ENCODE data around the gene ELMOD1. TPM values are rescaled to one million over a fixed set of nuclear protein-coding genes. Genes with fewer than 3 reads are reported as not detected.

The ELMOD1 gene
- total and polyA plus RNA-seq, 2 of the 4 experiments (the other 2 are of a cell fraction), result 0.18 to 0.29 TPM

DNA sequence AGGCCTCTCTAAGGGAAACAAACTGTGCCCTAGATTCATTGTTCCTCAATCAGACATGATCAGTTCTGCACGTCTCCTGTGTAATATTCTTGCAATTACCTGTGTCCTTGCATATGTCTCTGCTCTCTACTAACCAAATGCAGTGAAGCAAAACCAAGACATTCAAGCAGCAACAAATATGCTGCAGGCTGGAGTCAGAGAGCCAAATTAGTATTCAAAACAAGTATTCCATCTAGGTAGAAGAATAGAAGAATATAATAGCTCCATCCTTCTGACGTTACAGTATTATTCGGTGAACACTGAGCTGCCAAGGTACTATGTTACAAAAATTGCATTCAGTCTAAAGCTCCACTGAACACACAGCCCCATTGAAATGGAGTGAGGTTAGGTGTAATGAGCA, 69.1 kb downstream of the ELMOD1 start:
- dilution Hi-C loops (cut with HindIII; ENCODE audit: low sequenced_read_pairs, unreplicated experiment) (no loop called here), in situ Hi-C loops (cut with MboI; ENCODE audit: low sequenced_read_pairs) (no loop called here), intact Hi-C loops (cut with micrococcal nuclease) (loop anchor here (5.0 kb wide), 1 partner anchor 53 kb away; no protein-coding TSS in a partner anchor)
- Histone ChIP-seq H3K4ac (ENCODE audit: low read depth, low read length) (no peak overlapping the region), H3K9me1 (ENCODE audit: insufficient read depth, low read length) (no peaks in the 10 kb centered on the region), H2AFZ (replicated peaks; ENCODE audit: low read length, poor library complexity) (no peak overlapping the region), H3K56ac (ENCODE audit: extremely low read depth, insufficient read depth, low read length) (no peak overlapping the region), H2AK5ac (ENCODE audit: low read depth, low read length) (no peak overlapping the region), H3K27ac (ENCODE audit: insufficient read depth, low read length) (no peak overlapping the region), H3K79me1 (ENCODE audit: low read depth in 1 of 2, low read length in 2 of 2) (no peaks in the 10 kb centered on the region), H2BK5ac (ENCODE audit: low read depth, low read length, poor library complexity, severe bottlenecking) (no peak overlapping the region), H4K8ac (ENCODE audit: low read depth in 2 of 2, low read length in 2 of 2) (no peak overlapping the region), H3K14ac (replicated peaks; ENCODE audit: low read depth, low read length) (no peak overlapping the region), H4K91ac (ENCODE audit: insufficient read depth, low read depth, low read length) (no peak overlapping the region), H3K4me2 (ENCODE audit: low read depth, low read length) (no peak overlapping the region), H3K23ac (ENCODE audit: low read depth, low read length) (no peak overlapping the region), H3K4me3 (ENCODE audit: insufficient read depth, low read depth, low read length) (no peak overlapping the region), H2AK9ac (replicated peaks; ENCODE audit: low read depth, low read length, poor library complexity) (no peak overlapping the region), H3K36me3 (ENCODE audit: control insufficient read depth, insufficient read depth, low read length) (no peaks in the 10 kb centered on the region), H4K5ac (ENCODE audit: low read depth, low read length) (no peak overlapping the region), H2BK120ac (ENCODE audit: low read depth, low read length) (no peak overlapping the region), H2BK15ac (ENCODE audit: low read depth, low read length) (no peak overlapping the region), H3K4me1 (ENCODE audit: control insufficient read depth, insufficient read depth, low read length) (no peaks in the 10 kb centered on the region), H3K18ac (ENCODE audit: low read depth, low read length) (no peak overlapping the region), H4K20me1 (ENCODE audit: insufficient read depth, low read length) (no peaks in the 10 kb centered on the region), H3K9ac (ENCODE audit: low read depth, low read length) (no peak overlapping the region), H3K27me3 (ENCODE audit: control insufficient read depth, insufficient read depth, low read length) (peaks cover 2% of the 10 kb centered on the region; the same call in 1 of the 2 replicates), H2BK20ac (ENCODE audit: low read depth, low read length) (no peak overlapping the region), H3K9me3 (ENCODE audit: control insufficient read depth, insufficient read depth, low read length) (no peaks in the 10 kb centered on the region)
- WGBS, 2 experiments (ENCODE audit: extremely low coverage in 2 of 2, insufficient read length in 1 of 2), result no CpG with 5 or more reads among the region's 3 CpGs
- ATAC-seq (ENCODE audit: low read depth), result no peak
- no TSS peak for BruUV-seq (replicated peaks)
- TF ChIP-seq RCOR1 (IDR thresholded peaks at IDR 0.05; ENCODE audit: insufficient replicate concordance, low read length), result no peak
- DNase-seq, result no peak
- ChIA-PET CTCF (no interaction called here), POLR2A (ENCODE audit: unreplicated experiment) (no interaction called here)
